ENCODE data around the gene OR5B12. TPM values are rescaled to one million over a fixed set of nuclear protein-coding genes. Genes with fewer than 3 reads are reported as not detected.

OR5B12 gene
- total RNA-seq, 1 donor from 2014 or later: not detected

Other genes with a start within 250 kb of the OR5B12 start
- not detected in 2 replicates for gene OR1S2, start 238.1 kb downstream of the OR5B12 start, total RNA-seq
- not detected in 2 replicates for gene OR1S1, start 229.5 kb downstream of the OR5B12 start, total RNA-seq
- gene OR10Q1, start 213.3 kb downstream of the OR5B12 start, total RNA-seq: not detected in 2 replicates
- gene OR10W1, start 174.0 kb downstream of the OR5B12 start, total RNA-seq: not detected in 2 replicates
- not detected in 2 replicates for gene OR5B17, start 83.2 kb downstream of the OR5B12 start, total RNA-seq
- gene OR5B3, start 35.4 kb downstream of the OR5B12 start, total RNA-seq: not detected in 2 replicates
- not detected in 2 replicates for gene OR5B2, start 14.1 kb downstream of the OR5B12 start, total RNA-seq
- gene OR5B21, start 65.9 kb upstream of the OR5B12 start, total RNA-seq: not detected in 2 replicates
- gene LPXN, start 133.6 kb upstream of the OR5B12 start, total RNA-seq: 2.0 and 2.4 TPM in 2 replicates
- 35.2 and 35.3 TPM in 2 replicates for gene ZFP91, start 136.8 kb upstream of the OR5B12 start, total RNA-seq
- 1.2 and 1.3 TPM in 2 replicates for gene CNTF, start 180.4 kb upstream of the OR5B12 start, total RNA-seq

Data from dermis microvascular lymphatic vessel endothelial cell (primary cell).